Measurements from ENCODE around the gene SCN5A.

The SCN5A gene

DNA sequence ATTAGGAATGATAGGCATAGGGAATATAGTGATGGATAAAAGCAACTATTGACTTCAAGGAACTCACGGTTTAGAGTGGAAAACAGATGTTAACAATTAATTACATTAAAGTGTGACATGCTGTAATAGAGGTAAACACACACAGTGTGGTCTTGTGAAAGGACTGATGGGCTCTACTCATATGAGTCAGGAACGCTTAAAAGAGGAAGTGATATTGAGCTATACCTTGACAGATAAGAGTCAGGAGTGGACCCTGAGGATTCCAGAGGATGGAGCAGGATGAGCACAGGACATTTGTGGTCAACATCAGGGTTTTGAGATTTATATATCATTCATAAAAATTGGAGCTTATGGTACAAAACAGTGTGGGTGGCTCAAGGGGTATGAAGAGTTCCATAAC lies 142.4 kb downstream of the SCN5A start:
- in situ Hi-C loops (cut with HindIII; ENCODE audit: low sequenced_read_pairs) = no loop called here
- TF ChIP-seq, protein P1, sequence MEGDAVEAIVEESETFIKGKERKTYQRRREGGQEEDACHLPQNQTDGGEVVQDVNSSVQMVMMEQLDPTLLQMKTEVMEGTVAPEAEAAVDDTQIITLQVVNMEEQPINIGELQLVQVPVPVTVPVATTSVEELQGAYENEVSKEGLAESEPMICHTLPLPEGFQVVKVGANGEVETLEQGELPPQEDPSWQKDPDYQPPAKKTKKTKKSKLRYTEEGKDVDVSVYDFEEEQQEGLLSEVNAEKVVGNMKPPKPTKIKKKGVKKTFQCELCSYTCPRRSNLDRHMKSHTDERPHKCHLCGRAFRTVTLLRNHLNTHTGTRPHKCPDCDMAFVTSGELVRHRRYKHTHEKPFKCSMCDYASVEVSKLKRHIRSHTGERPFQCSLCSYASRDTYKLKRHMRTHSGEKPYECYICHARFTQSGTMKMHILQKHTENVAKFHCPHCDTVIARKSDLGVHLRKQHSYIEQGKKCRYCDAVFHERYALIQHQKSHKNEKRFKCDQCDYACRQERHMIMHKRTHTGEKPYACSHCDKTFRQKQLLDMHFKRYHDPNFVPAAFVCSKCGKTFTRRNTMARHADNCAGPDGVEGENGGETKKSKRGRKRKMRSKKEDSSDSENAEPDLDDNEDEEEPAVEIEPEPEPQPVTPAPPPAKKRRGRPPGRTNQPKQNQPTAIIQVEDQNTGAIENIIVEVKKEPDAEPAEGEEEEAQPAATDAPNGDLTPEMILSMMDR (IDR thresholded peaks at IDR 0.05; ENCODE audit: low read depth, low read length) = no peak

GRCh38 chr3:38500688-38501417 lies 148.6 kb downstream of the SCN5A start:
- in situ Hi-C loops (cut with HindIII; ENCODE audit: low sequenced_read_pairs) = no loop called here
- TF ChIP-seq, protein P1 (IDR thresholded peaks at IDR 0.05; ENCODE audit: low read depth, low read length) = no peak
- H3K4me3 ChIP-seq (ENCODE audit: low read depth, low read length) = no peak overlapping the region
- no peak for DNase-seq (ENCODE audit: low read depth, low spot score)

More for the DNA sequence above, 142.4 kb downstream of the SCN5A start:
- no peak for DNase-seq (ENCODE audit: low read depth, low spot score)
- no peak overlapping the region for H3K4me3 ChIP-seq (ENCODE audit: low read depth, low read length)

All from astrocyte of the spinal cord (primary cell).